KMS-11 (cell line): ENCODE measurements around the gene MPRIP.

Experiments used
- H2AFZ ChIP-seq: fragments of 200-600 bp; sonication (generic); 2 replicates; pipeline ENCODE4 v1.6.1; 2016; ENCODE audit warnings: antibody characterized with exemption, mixed run types, low read depth
- H3K27ac ChIP-seq: fragments of 200-600 bp; sonication (generic); 2 replicates; pipeline ENCODE4 v1.6.1; 2016; ENCODE audit warnings: mild to moderate bottlenecking, mixed run types
- H3K27me3 ChIP-seq: fragments of 200-600 bp; sonication (generic); 2 replicates; pipeline ENCODE4 v1.6.1; 2017; ENCODE audit warnings: mild to moderate bottlenecking, low read depth, mixed run types, moderate library complexity; ENCODE audit not compliant: insufficient read depth
- H3K36me3 ChIP-seq: fragments of 200-600 bp; sonication (generic); 2 replicates; pipeline ENCODE4 v1.6.1; 2017; ENCODE audit warnings: mild to moderate bottlenecking, mixed run types; ENCODE audit not compliant: insufficient read depth
- H3K4me1 ChIP-seq: fragments of 200-600 bp; sonication (generic); 2 replicates; pipeline ENCODE4 v1.6.1; 2016; ENCODE audit warnings: mild to moderate bottlenecking, low read depth, mixed run types; ENCODE audit not compliant: poor library complexity, severe bottlenecking
- H3K4me2 ChIP-seq: fragments of 200-600 bp; sonication (generic); 2 replicates; pipeline ENCODE4 v1.7.0; 2016; ENCODE audit warnings: mild to moderate bottlenecking, mixed run types
- H3K4me3 ChIP-seq: fragments of 200-600 bp; sonication (generic); IDR thresholded peaks from 2 replicates; pipeline ENCODE4 v1.6.1; 2017; ENCODE audit warnings: low read depth, low read length, mixed read lengths; ENCODE audit not compliant: insufficient read depth
- H3K79me2 ChIP-seq: fragments of 200-600 bp; sonication (generic); 2 replicates; pipeline ENCODE4 v1.6.1; 2016; ENCODE audit warnings: low read depth, mixed run types; ENCODE audit not compliant: insufficient read depth
- H3K9ac ChIP-seq: fragments of 200-600 bp; sonication (generic); 2 replicates; pipeline ENCODE4 v1.6.1; 2016; ENCODE audit warnings: mild to moderate bottlenecking, mixed run types
- H4K20me1 ChIP-seq: fragments of 200-600 bp; sonication (generic); 2 replicates; pipeline ENCODE4 v1.6.1; 2016; ENCODE audit warnings: mild to moderate bottlenecking, mixed run types; ENCODE audit not compliant: insufficient read depth
- CTCF ChIP-seq: fragments of 200-600 bp; sonication (generic); conservative IDR thresholded peaks from 2 replicates; pipeline ENCODE4 v1.6.1; 2017; ENCODE audit warnings: low read depth, mild to moderate bottlenecking, antibody characterized with exemption, low read length, moderate library complexity, mixed read lengths

MPRIP gene

GRCh38 chr17:17021194-17021863 lies 20.9 kb upstream of the MPRIP start:
- Histone ChIP-seq H3K4me3 (no peak overlapping the region), H3K27ac (no peak overlapping the region), H4K20me1 (no peaks in the 10 kb centered on the region), H3K9ac (no peak overlapping the region), H3K4me1 (no peaks in the 10 kb centered on the region), H3K79me2 (no peaks in the 10 kb centered on the region), H3K36me3 (no peaks in the 10 kb centered on the region), H3K4me2 (no peak overlapping the region), H3K27me3 (no peaks in the 10 kb centered on the region), H2AFZ (no peak overlapping the region)
- TF ChIP-seq CTCF = no peak

- H3K4me3 ChIP-seq = no peak overlapping the region
These were observed 20.2 kb upstream of the MPRIP start for GRCh38 chr17:17022011-17022410.

GRCh38 chr17:17022456-17022855 lies 19.8 kb upstream of the MPRIP start:
- Histone ChIP-seq H3K36me3 (no peaks in the 10 kb centered on the region), H3K4me2 (no peak overlapping the region), H3K27me3 (no peaks in the 10 kb centered on the region), H3K9ac (no peak overlapping the region), H3K79me2 (no peaks in the 10 kb centered on the region), H3K4me3 (no peak overlapping the region), H2AFZ (no peak overlapping the region), H3K27ac (no peak overlapping the region), H3K4me1 (no peaks in the 10 kb centered on the region), H4K20me1 (no peaks in the 10 kb centered on the region)
- TF ChIP-seq CTCF = no peak

More at GRCh38 chr17:17022011-17022410, 20.2 kb upstream of the MPRIP start:
- no peaks in the 10 kb centered on the region for H3K36me3 ChIP-seq
- H3K9ac ChIP-seq = no peak overlapping the region
- no peaks in the 10 kb centered on the region for H4K20me1 ChIP-seq
- TF ChIP-seq CTCF = no peak
- no peak overlapping the region for H2AFZ ChIP-seq
- H3K27me3 ChIP-seq = no peaks in the 10 kb centered on the region
- H3K79me2 ChIP-seq = no peaks in the 10 kb centered on the region
- H3K4me2 ChIP-seq = no peak overlapping the region
- no peak overlapping the region for H3K27ac ChIP-seq
- H3K4me1 ChIP-seq = no peaks in the 10 kb centered on the region

- H3K4me1 ChIP-seq = no peaks in the 10 kb centered on the region
- no peaks in the 10 kb centered on the region for H3K27me3 ChIP-seq
These were observed 17.4 kb upstream of the MPRIP start for GRCh38 chr17:17024778-17025300.

More at GRCh38 chr17:17024778-17025300, 17.4 kb upstream of the MPRIP start:
- H2AFZ ChIP-seq = no peak overlapping the region
- no peak overlapping the region for H3K9ac ChIP-seq
- H4K20me1 ChIP-seq = no peaks in the 10 kb centered on the region
- no peaks in the 10 kb centered on the region for H3K36me3 ChIP-seq
- no peak overlapping the region for H3K4me2 ChIP-seq
- H3K4me3 ChIP-seq = no peak overlapping the region
- TF ChIP-seq CTCF = no peak
- H3K79me2 ChIP-seq = no peaks in the 10 kb centered on the region
- no peak overlapping the region for H3K27ac ChIP-seq
